ENCODE results near the gene STEAP1B. TPM values are rescaled to one million over a fixed set of nuclear protein-coding genes. Genes with fewer than 3 reads are reported as not detected.

The STEAP1B gene
- total RNA-seq, 1 donor from 2014 or later = 0.39 TPM

DNA sequence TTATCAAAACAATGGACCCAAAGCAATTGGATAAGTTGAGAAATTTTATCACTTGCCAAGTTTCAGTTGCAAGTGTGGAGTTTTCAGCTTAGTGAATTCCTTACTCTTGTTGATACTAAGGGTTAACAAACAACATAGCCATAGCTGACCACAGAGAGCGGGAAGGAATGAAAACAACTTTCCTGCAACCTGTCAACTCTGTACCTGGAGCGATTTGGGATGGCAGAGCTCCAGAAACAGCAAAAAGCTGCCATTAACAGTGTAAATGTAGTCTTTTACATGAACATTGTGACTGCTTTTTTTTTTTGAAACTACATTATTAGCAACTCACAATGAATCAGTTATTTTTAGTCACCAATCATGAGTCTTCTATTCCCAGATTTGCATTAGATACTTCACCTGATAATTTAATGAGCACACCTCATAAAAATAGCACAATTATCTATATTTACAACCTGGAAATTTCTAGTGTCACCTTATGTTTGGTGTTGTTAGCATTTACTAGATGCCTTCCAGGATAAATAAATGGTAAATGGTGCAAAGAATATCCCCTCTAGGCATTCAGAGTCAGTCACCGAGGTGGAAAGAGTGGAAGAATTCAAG lies 95.5 kb downstream of the STEAP1B start:
- intact Hi-C loops (cut with micrococcal nuclease) = no loop called here

- intact Hi-C loops (cut with micrococcal nuclease) = no loop called here
Observed at GRCh38 chr7:22403344-22403743, 96.6 kb downstream of the STEAP1B start.

GRCh38 chr7:22402250-22402649 lies 97.7 kb downstream of the STEAP1B start:
- intact Hi-C loops (cut with micrococcal nuclease) = no loop called here

DNA sequence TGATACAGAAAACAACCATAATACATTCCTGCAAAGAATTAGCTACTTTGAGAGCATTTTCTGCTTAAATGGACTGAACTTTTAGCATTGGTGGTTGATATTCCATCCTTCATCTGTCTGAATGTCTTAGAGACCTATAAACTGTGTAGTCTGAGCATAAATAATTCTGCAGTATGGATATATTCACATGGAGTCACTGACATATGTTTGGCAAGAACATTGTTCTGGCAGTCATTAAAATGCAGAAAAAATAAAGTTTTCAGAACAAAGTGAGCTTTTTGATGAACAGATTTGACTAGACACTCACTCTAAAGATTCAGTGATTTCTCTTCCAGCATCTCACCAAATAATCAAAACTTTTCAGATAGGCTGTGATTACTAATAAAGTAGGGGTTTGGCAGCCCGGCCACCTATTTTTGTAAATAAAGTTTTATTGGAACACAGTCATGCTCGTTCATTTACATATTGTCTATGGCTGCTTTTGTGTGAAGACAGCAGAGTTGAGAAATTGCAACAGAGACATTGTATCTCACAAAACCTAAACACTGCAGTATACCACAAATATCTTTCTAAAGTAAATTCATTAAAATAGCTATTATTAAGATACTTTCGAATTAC lies 98.9 kb downstream of the STEAP1B start:
- intact Hi-C loops (cut with micrococcal nuclease) = no loop called here

- intact Hi-C loops (cut with micrococcal nuclease) = no loop called here
Observed at GRCh38 chr7:22400150-22400814, 99.7 kb downstream of the STEAP1B start.

DNA sequence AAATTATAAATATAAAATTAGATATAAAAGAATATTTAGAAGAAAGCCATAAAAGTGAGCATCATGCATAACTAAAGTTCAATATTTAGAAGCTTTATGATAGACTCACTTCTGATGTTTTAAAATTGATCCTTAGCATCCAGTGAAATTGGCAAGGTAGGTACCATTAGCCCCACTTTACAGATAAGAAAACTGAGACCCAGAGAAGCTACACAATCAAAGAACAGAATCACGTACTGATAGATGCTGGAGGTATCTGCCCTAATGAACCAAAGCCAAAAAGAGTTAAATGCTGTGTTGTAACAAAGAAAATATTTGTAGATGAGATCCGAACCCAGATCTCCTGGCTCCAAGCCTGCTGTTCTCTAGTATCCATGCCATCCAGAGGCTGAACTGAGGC lies 100.4 kb downstream of the STEAP1B start:
- intact Hi-C loops (cut with micrococcal nuclease) = no loop called here

- intact Hi-C loops (cut with micrococcal nuclease) = no loop called here
Observed at GRCh38 chr7:22399091-22399490, 100.9 kb downstream of the STEAP1B start.

GRCh38 chr7:22397981-22398380 lies 102.0 kb downstream of the STEAP1B start:
- intact Hi-C loops (cut with micrococcal nuclease) = no loop called here

GRCh38 chr7:22395222-22395621 lies 104.8 kb downstream of the STEAP1B start:
- intact Hi-C loops (cut with micrococcal nuclease) = no loop called here

DNA sequence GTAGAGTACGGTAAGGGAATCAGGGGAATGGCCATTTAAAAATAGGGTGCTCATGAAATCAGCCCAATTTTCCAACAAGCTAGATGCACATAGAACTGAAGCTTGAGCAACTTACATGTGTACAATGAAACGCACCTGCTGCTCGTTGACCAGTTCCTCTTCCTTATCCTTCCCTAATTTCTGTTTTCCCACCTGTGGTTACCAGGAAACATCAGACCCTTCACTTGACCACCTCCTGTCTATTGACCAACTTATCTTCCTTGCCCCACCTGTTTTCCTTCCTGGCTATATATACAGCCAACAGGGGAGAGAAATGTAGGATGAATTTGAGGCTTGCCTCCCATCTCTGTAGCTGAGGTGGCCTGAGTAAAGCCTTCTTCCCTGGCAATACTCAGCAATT lies 105.2 kb downstream of the STEAP1B start:
- intact Hi-C loops (cut with micrococcal nuclease) = no loop called here

DNA sequence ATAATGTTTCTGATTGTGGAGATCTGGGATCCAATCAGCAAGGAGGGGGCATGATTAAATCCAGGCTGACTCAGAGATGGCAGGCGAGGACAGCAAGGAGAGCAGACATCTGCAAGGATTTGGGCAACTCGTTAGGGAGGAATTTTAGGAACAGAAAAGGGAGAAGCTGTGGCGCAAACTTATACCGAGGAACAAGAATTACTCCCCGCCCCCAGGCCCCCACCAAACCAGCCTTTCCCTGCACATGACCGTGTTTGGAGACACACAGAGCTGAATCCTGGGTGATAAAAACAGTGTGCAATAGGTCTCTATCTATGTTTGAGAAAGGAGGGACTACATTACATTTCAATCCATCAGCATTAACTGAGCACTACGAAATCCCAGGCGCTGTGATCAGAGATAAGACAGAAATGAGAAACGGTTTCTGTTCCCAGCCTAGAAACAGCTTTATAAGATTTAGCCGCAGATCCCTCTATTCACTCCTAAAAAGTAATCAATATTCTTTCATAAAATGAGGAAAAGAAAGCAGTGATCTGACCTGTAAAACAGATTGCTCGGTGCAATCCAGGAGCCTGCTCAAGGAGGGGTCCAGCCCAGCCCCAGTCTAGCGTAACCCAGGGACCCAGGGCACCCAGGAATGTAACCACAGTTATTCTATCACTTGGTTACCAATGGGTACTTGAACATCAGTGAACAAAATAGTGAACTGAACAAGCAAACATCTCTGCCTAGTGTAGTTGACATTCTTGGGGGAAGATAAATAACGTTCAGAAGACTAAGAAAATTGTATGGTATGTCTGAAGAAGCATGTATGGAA lies 105.9 kb downstream of the STEAP1B start:
- intact Hi-C loops (cut with micrococcal nuclease) = no loop called here

DNA sequence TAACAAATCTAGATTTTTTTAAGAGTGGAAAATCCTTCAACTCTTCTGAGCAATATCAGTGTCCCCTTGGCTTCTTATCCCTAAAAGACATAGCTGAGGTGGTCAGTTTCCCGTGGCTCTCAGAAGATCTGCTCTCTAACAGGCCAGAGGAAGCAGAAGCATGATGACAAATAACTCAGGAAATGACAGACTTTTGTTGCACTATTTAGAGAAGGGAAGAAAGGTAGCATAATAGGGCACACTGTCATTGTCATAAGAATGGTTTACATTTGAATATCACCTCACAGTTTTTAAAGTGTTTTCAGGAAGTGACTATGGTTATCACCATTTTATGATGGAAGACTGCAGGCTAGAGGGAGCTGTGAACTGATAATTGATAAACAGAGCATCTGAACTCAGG lies 109.5 kb downstream of the STEAP1B start:
- intact Hi-C loops (cut with micrococcal nuclease) = no loop called here

DNA sequence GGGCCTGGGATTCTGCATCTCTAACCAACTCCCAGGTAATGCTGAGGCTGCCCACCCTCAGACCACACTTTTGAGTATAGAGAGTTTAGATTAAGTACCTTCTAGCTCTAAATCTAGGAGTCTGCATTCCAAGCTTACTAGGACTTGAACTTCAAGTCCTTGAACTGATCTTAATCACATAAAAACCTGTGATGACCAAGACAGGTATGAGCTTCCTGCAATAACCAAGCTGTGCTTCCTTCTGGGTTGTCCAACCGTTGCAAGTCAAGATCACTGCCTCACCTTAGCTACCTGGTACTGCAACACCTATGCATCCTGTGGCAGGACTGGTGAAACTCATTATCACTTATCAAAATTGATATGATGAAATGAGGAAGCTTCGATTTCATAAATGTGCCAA lies 110.1 kb downstream of the STEAP1B start:
- intact Hi-C loops (cut with micrococcal nuclease) = no loop called here

GRCh38 chr7:22387583-22387982 lies 112.4 kb downstream of the STEAP1B start:
- intact Hi-C loops (cut with micrococcal nuclease) = no loop called here

DNA sequence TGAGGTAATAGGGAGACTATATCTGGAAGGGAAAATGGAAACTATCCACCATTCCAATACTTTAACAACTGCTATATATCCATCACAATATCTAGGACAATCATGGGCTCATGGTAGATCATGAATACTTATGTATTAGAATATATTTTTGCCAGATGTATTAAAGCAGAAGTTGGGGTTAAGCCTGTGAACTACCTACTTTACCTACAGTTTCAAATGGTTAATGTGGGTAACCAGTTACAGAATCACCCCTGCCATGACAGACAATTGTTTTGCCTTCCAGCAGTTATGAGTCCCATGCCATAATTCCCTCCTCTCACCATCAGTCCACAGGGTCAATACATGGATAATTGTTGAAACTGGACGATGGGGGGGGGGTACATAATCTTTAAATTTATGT lies 113.1 kb downstream of the STEAP1B start:
- intact Hi-C loops (cut with micrococcal nuclease) = no loop called here

GRCh38 chr7:22386206-22386858 lies 113.7 kb downstream of the STEAP1B start:
- intact Hi-C loops (cut with micrococcal nuclease) = no loop called here

DNA sequence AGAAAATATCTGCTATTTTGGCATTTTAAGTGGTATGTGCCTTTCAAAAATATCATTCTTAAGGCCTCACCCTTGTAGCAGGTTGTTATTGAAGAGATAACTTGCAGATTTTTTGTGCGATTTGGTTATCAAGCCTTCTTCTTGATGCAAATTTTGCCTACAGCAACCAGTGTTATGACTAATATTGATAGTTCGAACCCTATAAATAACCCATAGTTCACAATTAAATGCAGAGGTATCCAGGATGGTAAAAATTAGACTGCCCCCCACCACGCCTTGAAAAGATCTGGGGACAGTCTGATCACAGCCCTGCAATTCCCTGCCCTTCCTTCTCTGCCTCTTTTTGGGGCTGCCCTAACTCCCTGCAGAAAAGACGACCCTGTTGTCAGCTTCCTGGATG lies 114.7 kb downstream of the STEAP1B start:
- intact Hi-C loops (cut with micrococcal nuclease) = no loop called here

GRCh38 chr7:22380333-22380732 lies 119.7 kb downstream of the STEAP1B start:
- intact Hi-C loops (cut with micrococcal nuclease) = no loop called here

DNA sequence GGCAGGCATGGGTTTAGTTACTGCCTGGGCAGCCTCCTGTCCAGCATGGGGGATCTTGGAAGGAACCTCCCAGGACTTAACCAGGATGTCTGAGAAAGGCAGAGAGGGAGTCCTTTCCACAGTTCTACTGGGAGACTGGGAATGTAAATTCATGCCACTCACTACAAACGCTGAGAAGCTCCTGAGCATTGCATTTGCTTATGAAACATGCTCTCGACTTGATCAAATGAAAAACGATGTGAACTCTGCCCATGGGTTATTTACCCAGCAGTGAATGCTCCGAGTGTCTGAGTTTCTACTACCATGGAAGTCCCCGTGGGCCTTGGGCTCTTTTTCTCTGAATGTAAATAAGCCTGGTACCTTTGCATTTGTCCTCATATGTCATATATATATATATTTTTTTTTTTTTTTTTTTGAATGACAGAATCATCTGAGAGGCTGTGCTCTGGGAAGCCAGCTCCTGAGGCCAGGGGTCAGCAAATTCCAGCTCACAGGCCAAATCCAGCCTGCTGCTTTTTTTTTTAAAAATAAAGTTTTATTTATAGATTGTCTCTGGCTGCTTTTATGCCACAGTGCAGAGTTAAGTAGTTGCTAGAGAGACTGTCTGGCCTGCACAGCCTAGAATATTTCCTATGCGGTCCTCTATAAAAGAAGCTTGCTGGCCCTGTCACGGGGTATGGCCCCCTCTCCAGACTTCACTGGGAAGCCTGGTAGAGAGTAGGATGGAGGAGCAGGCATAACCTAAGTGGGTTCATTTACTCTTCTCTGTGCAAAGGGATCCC lies 121.6 kb downstream of the STEAP1B start:
- intact Hi-C loops (cut with micrococcal nuclease) = no loop called here

- intact Hi-C loops (cut with micrococcal nuclease) = no loop called here
Observed at GRCh38 chr7:22377703-22378102, 122.3 kb downstream of the STEAP1B start.

Data from T-helper 1 cell treated with Interleukin-12 subunit alpha and Interleukin-12 subunit beta and Interleukin-4 antibody, amounts not matched to agents 30 ng/mL and 1 ng/mL, for 36 hours (primary cell).